Effector CD8-positive, alpha-beta T cell (primary cell): ENCODE results near the gene IPMK.

Source experiments
- DNase-seq: peaks from one replicate; lab custom pipeline; 2025; lab: John Stamatoyannopoulos, UW
- total RNA-seq, 4 experiments: gene quantifications; one replicate each; lab custom pipeline; 2026; lab: John Stamatoyannopoulos, UW

The IPMK gene
- 16.5 to 20.9 (median 17.2) reads per million in 4 experiments for total RNA-seq

DNA sequence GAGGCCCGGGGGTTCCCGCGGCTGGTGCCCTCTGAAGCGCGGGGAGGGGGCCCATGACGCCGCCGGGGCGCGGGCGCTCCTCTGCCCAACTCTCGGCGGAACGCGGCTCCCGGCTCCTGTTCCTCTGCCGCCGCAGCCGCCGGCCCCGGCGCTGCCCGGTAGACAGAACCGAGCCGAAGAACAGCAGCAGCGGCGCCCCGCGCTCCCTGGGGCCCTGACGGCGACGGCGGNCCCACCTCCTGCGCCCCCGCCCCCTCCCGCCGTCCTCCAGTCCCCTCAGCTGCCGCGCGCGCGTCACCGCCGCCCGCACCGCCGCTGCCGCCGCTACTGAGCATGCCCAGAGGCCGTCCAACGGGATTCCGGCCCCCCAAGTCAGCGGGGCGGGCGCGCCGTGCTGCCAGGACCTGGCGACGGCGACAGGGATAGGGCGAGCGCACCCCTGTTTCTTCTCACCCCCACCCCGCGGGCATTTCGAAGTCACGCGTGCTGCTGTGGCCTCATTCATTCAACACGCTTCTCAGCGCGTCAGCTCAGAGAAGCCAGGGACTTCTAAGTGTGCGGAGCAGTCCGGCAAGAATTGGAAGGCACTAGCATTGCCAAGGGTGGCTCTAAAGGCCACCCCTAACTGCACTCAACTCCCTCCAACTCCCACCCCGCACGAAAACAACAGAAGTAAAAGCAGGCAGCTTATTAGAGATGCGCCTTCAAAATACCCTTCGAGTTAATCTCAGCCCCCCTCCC is at the start of gene IPMK:
TSS of gene IPMK (minus strand) at position 182 of the 741 bp plus-strand sequence. CDS start 283 bp downstream, outside the sequence.
- peak; percentile 93 for DNase-seq

DNA sequence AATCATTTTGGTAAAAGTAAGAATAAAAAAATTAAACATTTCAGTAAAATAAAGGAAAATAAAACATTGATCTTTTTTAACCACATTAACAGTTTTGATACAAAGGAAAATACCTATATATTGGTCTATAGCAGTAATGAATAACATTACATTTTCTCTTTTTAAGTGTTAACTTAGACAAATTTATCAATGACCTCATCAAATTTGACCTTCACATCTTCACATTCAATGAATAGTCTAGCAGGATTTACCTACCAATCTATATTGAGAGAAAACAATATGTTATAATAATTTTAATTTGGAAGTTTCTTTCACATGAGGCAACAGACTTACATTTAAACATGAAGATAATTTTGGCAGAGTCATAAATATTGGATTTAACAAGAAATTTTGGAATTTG is 49.2 kb upstream of the IPMK start:
- no peak for DNase-seq

DNA sequence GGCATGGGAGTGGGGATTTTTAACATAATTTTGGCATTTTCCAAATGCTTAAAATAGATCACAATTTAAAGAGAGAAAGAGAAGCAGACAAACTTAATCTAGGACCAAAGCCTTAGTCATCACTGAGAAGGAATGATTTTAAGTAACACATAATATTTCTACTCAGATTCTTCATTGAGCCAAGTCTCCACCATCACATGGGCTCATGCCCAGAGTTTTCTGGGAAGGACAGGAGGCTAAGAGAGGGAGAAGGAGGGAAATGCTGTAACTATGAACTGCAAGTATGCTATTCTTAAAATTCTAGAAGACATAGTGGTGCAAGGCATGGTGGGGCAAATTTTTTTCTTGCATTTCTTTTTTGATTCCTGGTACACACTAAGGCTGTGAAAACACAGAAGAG is 43.3 kb upstream of the IPMK start:
- no peak for DNase-seq

DNA sequence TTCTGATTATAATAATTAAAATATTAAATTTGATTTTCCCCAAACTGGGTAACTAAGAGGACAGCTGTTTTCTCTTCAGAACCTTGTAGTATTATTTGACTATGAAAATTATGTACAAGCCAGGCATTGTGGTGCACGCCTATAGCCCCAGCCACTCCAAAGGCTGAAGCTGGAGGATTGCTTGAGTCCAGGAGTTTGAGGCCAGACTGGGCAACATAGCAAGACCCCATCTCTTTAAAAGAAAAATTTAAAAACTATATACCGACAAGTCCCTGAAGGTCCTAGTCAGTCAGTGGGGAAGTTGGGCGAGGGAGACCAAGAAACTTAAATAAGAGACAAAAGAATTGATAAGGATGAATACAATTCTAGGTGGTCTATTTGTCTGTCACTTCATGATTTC is 40.0 kb upstream of the IPMK start:
- DNase-seq: no peak

DNA sequence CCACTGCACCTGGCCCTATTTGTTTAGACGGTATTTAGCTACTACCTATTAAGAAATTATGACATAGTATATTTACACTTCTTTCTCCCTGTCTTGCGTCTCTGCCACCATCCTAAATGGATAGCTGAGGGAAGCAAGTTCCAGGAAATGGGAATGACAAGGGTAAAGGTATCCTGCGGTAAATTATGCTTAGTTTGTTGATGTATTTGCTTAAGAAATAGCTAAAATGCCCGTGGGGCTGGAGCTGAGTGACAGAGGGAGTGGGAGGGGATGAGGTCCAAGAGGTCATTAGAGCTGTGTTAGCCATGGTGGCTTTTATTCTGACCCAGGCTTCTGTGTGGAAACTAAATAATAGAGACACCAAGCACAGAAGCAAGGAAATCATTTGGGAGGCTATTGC is 38.1 kb upstream of the IPMK start:
- no peak for DNase-seq

DNA sequence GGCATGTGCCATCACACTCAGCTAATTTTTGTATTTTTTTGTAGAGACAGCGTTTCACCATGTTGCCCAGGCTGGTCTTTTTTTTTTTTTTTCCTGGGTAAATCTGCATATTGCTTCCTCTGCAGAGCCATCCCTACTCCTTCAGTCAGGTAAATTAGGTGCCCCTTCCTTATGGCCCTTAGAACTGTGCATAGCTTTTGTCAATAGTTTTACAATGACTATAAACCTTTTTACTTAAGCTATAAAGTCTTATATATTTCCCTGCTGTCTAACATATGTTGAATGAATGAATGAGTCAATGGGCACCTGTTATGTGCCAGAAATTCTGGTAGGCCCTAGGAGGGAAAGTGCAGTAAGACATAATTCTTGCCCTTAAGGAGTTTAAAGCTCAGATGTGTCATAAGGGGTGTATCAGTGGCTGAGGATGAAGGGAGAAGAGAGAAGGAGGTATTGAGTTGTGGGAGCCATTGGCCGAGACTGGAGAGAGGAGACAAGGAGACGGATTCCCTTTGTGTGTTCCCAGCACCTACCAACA is 36.5 kb upstream of the IPMK start:
- DNase-seq: no peak

DNA sequence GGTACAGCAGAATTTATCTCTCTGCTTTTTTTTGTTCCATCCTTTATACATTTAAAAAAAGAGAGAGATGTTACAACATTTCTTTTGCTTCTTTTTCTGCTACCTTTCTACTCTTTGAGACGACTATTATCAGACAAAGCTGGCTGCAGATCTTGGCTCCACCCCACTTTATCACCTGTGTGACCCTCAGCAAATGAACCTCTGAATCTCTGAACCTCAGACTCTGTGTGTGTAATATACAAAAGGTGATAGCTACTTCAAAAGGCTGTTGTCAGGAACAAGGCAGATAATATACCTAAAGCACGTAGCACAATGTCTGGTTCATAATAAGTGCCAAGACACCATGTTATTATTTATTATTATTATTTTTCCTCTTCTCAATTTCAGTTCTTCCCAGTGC is 34.6 kb upstream of the IPMK start:
- DNase-seq: no peak

DNA sequence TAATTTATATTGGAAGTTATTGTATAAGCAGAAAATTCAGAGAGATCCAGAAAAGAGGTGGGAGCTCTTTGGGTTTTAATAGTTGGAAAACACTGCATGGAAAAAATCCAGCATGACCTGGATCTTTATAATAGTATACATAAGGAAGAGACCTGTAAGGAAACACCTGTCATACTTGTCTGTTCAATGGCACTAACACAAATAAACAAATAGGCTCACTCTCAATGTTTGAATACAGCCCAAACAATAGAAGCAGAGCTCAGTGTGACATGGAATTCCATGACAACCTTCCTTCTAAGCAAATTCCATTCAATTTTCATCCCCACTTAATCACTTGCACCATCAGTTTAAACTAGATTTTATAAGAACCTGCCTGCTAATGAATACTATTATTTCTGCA is 33.0 kb upstream of the IPMK start:
- DNase-seq: no peak

DNA sequence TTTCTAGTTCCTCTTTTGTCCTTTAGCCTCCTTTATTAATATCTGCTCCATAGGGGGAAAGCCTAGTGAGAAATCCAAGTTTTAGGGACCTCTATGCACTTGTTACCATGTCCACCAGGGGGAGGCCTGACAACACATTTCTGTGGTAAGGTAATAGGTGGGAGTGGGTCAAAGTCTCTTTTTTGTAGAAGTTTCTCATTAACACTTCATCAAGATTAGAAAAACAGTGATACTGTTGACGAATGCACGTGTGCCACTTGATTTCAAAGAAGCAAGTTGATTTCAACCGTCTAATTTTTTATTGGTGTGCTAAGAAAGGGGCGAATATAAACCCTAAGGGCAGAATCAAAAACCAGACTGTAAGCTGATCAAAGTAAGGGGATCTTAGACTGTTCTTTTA is 31.9 kb upstream of the IPMK start:
- DNase-seq: peak; percentile 34

DNA sequence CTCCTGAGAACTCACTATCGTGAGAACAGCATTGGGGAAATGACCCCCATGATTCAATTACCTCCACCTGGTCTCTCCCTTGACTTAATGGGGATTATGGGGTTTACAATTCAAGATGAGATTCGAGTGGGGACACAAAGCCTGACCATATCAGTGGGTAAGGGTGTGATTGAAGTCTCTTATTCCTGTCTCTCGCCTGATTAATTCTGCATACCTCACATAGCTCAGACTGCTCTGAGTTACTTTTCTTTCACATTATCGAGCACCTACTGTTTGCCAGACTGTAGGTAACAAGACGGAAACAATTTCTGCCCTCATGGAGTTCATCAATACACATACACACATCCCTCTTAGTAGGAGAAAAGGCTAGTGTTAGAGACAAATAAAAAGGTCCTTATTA is 26.3 kb upstream of the IPMK start:
- no peak for DNase-seq

DNA sequence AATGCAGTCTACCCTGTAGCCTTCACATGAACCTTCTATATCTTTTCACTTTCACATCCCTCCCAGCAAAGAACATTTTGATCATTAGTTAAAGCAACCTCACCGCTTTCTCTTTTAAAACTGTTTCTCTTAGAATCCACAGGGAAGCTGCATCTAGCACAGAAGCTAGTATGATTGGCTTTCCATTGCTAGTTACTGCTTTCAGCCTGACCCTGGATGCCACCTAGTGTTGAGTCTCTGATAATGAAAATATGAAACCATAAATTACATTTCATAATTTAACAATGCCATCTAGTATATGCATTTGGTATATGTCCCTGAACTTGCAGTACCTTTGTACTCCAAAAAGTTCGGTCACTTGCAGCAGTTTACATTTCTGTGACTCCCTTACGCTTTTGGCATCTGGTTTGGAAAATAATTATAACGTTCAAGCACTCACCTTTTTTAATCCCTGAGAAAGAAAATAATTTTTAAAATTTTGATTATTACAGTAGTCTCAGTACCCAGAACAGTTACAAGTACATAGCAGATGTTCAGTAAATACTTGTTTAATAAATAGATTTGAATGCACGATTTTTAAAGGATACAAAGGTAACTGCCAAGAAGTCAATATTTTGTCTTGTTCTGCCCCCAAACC is 24.0 kb upstream of the IPMK start:
- peak; percentile 0 for DNase-seq

DNA sequence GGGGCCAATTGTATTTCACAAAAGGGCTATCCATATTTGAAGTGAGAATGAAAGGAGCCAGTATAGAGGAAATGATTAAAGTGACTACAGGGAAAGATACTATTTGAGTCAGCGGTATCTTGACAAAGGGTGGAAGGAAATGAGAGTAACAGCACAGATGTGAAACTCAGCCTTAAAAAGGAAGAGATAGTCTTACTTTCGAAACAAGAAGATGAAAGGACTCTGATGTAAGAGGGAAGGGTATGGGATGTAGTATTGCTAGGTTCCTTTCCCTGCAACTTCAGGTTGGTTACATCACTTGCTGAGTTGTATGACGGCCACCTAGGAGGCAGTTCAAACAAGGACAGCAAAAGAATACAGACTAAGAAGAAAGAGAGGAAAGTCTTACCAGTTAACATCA is 14.9 kb upstream of the IPMK start:
- no peak for DNase-seq

DNA sequence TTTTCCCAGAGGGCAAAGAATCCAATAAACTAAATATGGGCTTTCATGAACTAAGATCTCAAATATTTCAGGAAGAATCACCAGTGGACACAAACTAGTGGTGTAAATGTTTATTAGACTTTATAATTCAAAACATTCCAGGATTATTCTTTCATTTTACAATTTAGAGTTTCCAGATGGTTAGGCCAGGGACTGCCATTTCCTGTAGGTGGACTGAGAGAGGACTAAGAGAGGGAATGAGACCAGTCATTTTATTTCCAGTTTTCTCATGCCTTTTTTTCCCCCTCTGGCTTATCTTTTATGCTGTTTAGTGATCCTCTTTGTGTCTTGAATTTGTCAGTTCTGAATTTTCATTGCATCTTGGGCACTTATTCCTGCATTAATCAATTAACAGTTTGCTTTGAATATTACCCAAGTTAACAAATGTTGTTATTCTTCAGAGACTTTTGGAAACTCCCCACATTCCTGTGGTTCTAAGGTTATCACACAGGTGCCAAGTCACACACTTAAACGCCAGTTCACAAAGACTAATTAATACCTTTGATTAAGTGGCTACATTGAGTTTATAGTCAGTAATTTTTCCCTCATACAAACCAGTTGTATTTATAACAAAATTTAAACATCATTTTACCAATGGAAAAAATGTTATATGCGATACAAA is 13.5 kb upstream of the IPMK start:
- DNase-seq: no peak

DNA sequence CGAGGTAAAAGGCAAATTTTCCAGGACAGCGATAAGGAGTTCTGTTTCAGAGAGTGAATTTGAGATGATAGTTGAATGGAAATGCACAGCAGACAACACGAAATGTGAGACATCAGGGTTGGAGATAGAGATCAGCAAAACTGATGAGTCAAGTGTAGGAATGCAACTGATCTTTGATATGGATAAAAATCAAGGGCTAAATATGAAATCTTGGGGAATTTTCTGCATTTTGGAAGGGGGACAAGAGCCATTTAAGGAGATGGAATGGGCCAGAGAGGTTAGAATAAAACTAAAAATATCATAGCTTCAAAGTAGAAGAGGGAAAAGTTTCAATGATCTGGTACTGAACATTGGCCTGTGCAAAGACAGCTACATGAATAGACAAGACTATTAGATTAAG is 12.8 kb upstream of the IPMK start:
- DNase-seq: no peak

DNA sequence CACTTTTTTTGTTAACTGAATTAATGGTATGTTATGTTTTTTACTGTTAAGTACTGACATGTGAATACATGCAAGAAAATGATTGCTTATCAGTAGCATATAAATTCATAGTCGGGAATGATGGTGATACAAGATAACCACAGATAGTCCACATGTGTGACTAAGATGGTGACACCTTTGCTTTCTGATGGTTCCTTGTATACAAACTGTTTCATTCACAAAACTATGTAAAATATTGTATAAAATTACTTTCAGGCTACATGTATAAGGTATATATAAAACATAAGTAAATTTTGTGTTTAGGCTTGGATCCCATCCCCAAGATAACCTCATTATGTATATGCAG is 11.2 kb upstream of the IPMK start:
- DNase-seq: no peak

DNA sequence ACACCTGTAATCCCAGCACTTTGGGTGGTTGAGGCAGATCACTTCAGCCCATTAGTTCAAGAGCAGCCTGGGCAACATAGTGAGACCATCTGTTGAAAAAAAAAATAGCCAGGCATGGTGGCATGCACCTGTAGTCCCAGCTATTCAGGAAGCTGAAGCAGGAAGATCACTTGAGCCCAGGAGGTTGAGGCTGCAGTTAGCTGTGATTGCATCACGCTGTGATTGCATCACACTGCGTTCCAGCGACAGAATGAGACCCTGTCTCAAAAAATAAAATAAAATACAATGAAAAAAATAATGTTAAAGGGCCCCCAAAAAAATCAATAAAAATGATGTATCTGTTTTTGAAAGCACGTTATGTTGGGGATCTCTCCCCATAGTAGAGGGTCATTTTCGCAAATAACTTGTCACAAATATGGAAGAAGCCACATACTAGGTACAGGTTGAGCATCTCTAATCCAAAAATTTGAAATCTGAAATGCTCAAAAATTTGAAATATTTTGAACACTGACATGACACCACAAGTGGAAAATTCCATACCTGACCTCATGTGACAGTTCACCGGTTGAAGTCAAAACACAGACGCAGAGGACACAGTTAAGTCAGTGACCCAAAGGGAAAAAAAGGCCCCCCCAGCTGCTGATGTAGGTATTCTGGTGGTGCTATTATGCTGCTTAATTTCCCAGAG is 10.7 kb upstream of the IPMK start:
- DNase-seq: no peak

DNA sequence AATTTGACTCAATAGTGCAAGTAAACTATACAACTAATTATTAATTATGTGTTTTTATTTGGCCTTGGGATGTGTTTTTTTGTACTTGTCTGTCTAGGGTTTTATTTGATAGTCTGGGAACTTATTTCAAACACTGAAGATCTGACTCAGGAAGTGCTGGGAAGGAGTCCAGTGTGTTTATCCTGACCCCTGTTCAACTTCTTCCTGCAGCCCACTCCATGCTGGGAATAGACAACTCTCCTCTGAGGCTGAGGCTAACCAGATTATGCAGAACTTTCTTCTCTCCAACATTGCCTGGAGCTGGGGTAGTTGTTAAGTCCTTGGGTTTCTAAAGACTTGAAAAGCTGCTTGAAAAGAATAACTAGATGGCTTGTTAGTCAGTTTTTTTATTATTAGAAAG is 8.2 kb upstream of the IPMK start:
- no peak for DNase-seq

DNA sequence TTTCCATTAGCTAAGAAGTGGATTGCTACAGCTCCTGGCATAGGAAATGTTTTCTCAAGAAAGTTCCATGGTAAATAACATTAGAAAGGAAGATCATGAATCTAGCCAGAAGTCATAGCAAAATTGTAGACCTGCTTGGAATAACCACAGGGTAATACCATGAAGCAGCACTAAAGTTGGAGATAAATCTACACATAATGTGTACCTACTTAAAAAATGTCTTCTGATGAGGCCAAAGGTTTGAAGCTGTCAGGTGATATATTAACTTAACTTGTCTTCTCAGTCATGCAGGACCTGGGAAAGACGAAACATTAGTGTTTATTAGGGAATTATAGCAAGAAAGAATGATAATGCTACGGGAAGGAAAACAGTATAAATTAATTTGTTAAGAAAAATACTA is 7.6 kb upstream of the IPMK start:
- no peak for DNase-seq

DNA sequence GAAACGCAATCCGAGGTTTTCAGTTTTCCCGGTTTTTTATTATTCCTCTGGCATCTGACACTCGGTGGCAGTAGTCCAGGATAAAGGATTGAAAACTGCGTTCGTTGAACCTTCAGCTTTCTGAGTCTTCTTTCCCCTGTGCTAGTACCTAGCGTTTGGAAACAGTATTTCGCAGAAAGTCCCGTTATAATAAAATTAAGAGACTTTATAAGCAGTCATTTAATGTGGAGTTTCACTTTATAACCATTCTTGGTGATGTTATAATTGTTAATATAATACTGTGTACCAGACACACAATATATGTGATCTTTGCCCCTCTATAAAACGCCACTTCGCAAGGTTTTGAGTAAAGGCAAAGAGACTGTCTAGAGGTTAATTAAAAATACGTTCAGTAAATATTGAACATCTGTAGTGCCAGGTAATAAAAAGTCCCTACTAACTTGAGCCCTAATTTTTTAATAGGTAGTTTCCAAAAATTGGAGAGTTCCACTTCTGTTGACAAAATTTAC is 2.1 kb upstream of the IPMK start:
- DNase-seq: no peak

DNA sequence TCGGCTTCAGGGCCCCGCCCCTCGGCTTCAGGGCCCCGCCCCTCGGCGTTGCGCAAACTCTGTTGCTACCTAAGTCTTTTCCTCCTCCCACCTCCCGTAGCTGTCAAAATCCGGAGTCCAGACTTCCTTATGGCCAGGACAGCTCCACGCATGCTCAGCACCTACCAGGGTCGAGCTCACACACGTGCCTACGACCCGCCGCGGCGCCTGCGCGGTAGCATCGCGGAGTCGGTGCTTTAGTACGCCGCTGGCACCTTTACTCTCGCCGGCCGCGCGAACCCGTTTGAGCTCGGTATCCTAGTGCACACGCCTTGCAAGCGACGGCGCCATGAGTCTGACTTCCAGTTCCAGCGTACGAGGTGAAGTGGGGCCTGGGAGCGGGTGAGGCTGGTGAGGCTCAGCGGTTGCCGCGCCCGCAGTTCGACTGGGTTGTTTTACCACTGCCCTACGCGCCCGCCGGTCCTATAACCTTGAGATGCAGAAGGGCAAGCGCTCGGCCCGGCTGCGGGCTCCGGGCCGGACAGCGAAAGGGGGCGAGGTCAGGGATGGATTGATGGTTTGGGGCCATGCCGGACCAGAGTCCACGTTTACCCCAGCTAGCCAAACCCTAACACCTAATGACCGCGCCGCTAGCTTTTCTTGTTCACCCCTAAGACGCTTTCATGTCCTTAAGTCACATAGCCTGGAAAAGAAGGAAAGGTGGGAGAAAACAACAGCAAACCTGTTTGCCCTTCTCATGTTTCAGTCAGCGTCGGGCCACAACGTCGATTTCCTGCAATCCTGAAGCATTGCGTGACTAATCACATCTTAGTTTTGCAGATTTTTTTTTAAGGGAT is 1.5 kb upstream of the IPMK start, which contains the start of gene CISD1:
TSS of gene CISD1 (plus strand) at position 217 of the 836 bp plus-strand sequence. CDS start at position 329, 112 bp downstream.
- peak; percentile 91 for DNase-seq

DNA sequence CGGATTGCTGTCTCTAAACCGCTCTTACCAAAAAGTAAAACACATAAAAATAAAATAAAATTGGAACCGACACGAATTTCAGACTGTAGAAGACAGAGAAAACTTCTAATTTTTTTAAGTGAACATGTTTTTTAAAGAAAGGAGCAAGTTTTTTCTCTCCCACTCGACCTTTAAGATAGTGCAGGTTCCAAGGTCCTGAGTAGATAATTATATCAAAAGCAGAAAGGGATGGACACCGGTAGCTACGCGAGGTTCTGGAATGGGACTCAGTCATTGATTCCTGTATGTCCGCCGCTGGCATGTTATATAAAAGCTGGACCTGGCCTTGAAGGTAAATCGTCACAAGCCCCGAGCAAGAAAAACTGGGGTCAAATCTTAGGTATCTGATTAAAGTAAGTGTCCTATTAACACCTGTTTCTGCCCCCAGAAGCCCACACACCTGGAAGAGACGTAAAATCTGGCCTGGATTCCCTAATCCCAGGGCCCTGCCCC is 806 bp upstream of the IPMK start:
- DNase-seq: no peak
